ENCODE results near the gene PARD3.

PARD3 gene

DNA sequence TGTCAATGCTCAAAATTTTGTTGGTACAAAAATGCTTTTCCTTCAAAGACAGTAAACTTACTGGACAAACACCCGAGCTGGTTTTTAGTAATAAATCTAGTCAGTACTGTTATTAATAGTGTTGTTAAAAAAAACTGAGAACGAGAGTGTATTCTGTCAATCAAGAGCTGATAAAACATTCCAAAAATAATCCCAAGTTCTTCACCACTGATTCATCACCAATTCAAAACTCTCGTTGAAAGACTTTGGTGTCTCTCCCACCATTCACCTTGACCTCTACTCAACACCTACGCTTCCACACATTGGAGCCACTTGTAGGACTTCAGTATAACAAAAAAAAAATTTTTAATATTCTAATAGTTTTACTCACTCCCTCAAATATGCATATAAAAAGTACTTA lies 279.2 kb downstream of the PARD3 start:
- DNase-seq = no peak

DNA sequence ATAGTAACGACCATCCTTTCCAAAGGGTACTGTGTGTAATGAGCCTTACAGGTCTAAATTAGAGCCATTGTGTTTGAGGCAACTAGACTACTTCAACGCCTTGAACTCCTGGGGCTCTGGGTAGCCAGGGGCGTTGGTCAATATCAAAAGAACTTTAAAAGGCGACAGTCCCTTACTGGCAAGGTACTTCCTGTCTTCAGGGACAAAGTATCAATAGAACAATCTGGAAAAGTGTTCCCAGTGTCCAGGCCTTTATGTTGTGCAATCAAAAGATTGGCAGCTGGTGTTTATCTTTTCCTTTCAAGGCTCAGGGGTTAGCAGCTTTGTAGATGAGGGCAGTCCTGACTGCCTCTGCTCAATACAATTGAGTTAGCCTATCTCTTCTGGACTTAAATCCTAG lies 284.3 kb downstream of the PARD3 start:
- no peak for DNase-seq

DNA sequence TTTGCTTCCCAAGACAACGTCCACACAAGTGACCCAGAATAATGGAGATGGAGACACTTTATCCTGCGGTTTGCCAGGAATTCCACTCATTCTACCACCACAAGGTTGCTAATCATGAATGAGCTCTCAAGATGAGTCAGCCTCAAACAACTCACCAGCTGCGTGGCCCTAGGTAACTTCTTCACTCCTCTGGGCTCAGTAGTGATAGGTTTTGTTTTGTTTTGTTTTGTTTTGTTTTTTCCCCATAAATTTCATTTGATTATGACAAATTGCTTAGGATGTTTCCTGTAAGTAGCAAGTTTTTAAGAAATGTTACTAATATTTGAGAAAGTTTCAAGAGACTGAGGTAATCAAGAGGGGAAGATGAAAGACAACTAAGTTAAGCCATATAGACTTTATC lies 286.8 kb downstream of the PARD3 start:
- no peak for DNase-seq

- DNase-seq = no peak
These were observed 288.1 kb downstream of the PARD3 start for GRCh38 chr10:34526758-34527730.

DNA sequence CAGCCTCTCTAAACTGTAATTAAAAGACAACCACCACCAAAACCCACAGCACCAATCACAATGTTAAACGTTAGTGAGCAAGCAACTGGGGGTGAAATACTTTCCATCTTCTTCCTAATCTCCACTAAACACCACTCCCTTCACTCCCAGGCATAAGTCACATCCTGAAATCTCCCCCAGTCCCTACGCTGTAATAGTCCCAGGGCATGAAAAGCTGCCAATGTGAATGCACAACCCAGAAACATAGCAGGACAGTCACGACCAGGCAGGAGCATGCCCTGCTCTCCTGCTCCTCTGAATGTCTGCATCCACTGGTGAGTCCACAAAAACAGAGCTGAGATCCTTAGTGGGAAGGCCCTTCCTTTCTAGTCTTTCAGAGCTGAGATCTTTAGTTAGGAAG lies 288.9 kb downstream of the PARD3 start:
- no peak for DNase-seq

DNA sequence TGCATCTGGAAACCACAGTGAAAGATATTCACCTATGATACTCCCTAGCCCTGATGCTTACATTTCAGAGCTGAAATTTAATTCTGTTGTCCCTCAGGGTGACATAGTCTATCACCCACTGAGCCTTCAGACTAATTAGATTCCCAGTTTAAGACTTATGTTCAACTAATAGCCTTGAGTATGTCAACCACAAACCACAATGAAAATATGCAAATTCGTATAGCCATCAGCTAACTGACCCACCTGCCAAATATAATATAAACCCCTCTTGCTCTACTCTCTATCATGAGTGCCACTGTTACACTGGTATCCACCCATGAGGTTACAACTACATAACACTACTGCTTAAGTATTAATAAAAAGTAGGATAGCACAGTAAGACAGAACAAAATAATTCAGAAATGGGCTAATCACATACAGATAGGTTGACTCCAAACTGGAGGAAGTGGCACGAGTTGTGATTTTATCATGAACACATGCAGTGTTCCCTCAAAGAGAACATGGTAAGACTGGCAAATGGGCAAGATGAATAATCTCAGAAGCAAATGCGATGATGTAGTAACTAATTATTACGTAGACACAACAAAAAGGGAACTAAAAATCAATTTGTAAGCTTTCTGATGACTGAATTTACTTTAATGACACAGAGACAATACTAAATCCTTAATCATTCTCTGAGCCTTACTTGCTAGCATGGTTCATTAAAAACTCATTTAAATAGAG lies 290.6 kb downstream of the PARD3 start:
- DNase-seq = no peak

DNA sequence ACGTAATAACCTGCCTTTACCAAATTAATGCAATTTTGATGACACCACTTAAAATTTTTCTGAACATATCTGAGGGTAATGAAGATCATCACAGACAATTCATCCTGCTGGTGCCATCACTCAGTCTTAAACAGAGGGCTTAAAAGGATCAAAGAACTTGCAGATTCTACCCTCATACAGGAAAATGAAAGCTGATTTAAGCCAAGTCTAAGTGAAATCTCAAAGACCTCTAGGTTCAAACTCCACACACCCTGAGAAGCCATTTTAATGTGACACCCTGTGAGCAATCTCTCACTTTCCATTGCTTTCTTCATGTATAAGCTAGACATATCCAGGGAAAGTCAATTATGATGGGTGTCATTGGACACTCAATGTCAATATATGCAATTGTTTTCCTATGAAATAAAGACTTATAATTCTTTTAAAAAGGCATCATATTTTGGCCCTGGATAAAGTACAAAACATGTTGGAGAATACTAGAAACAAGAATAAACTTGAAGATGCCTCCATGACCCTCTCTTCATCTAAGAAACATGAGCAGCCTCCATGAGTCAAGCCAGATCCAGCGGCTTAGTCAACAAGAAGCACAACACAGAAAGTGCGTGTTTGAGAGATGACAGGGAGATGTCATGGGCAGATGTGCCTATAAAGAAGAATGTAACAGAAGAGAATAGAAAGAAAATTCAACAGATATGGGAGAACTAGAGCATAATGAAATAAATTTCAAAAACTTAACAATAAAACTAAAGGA lies 291.9 kb downstream of the PARD3 start:
- DNase-seq = no peak

DNA sequence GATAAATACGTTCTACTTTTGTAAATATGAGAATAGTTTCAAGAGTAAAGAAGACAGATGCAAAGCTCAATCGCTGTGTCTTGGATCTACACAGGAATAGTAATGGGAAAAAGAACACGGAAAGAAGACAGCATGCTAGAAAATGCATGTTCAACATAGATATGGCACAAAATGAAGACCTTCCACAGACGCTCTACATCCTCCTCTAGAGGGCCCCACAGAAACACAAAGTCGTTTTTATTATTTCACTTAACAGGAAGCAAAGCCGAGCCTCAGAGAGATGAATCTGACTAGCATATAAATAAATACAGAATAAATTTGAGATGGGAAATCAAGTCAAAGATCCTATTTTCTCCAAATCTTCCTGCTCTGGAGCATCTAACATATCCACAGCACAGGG lies 292.6 kb downstream of the PARD3 start:
- DNase-seq = no peak

DNA sequence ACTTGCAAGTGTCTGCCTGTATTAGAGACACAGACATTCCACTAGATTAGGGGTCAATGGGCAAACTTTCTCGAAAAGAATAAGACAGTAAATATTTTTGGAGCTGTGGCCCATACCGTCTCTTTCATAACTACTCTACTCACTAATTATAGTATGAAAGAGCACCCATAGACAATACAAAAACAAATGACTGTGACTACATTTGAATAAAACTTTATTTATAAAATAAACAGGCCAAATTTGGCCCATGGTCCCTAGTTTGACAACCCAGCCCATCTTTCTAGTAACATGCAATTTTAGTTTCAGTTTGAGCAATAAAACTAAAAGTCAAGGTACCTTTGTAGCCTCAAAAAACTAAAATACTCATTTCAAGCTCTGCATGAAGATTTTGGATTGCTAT lies 294.6 kb downstream of the PARD3 start:
- no peak for DNase-seq

GRCh38 chr10:34520084-34520483 lies 295.0 kb downstream of the PARD3 start:
- DNase-seq = no peak

DNA sequence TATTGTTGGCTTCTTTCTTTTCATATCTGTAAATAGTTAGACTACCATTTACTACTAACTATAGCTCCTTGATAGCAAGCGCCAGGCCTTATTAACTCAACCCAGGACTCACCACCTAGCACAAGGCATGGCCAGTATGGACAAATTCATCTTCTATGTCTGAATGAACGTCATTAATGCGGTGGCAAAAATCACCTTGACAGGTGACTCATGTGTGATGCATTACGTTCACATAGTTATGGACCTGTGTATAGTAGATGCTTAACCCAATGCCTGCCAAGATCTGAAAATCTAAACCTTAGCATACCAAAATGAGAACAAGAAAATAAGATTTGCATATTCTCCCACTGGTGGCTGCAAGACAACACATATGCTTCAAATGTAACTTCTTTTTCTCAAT lies 300.8 kb downstream of the PARD3 start:
- no peak for DNase-seq

GRCh38 chr10:34513636-34514035 lies 301.5 kb downstream of the PARD3 start:
- DNase-seq = no peak

GRCh38 chr10:34507217-34507616 lies 307.9 kb downstream of the PARD3 start:
- DNase-seq = no peak

DNA sequence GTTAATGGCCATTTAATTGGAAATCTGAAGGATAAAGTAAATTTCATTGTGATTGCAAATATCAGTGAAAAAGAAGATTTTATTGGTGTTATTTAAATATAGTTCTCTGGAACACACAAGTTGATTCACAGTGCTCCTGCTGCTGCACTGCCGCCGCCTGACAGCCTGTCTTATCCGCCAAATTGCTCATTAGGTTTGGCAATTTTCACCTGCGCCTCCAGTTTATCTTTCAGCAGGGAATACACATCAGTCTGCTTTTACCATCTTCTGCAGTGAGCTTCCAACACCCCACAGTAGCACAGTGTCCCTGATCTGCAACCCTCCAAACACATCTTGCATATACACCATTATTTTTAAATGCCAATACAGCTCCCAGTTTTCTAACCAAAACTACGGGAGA lies 308.3 kb downstream of the PARD3 start:
- DNase-seq = no peak

- no peak for DNase-seq
These were observed 309.8 kb downstream of the PARD3 start for GRCh38 chr10:34505338-34505737.

- no peak for DNase-seq
These were observed 310.6 kb downstream of the PARD3 start for GRCh38 chr10:34504534-34504933.

GRCh38 chr10:34503704-34504103 lies 311.4 kb downstream of the PARD3 start:
- no peak for DNase-seq

DNA sequence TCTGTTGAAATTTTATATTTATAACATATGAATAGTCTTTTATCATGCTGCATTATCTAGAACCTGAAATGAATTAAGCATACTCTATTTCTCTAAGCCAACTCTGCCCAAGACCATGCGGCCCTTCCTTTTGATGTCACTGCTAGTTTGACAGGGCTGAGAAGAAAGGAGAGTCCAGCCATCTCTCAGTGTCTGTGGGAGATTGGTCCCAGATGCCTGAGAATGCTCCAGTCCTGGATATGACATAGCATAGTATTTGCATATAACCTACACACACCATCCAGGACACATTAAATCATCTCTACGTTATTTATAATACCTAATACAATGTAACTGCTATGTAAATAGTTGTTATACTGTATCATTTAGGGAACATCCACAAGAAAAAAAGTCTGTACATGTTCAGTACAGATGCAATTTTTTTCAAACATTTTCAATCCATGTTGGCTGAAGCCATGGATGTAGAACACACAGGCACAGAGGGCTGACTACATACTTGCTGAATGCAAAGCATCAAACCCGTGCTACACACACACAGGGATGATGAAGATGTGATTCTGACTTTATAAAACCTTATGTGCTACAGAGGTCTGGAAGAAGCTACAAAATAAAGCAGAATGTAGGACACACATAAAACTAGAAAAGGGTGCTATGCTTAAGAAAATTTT lies 315.4 kb downstream of the PARD3 start:
- DNase-seq = no peak

- DNase-seq = no peak
These were observed 316.3 kb downstream of the PARD3 start for GRCh38 chr10:34498821-34499220.

- DNase-seq = no peak
These were observed 319.2 kb downstream of the PARD3 start for GRCh38 chr10:34495938-34496337.

GRCh38 chr10:34494012-34494411 lies 321.1 kb downstream of the PARD3 start:
- DNase-seq = no peak

- no peak for DNase-seq
These were observed 323.0 kb downstream of the PARD3 start for GRCh38 chr10:34492081-34492480.

DNA sequence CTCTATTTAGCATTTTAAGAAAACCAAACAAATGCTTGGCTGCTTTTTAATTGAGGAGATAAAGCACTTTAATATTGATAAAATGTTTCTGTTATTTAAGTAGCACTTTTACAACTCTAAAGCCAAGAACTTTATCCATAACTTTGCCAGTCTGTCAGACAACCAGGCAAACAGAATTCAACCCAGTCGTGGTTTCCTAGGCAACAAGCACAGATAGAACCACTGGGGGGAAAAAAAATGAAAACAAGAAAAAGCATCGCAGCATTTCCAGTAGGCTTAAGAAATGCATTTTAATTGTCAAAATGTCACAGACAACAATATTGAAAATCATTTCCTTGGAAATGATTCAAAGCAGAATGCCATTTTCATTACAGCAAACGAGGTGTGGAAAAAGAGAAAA lies 323.4 kb downstream of the PARD3 start:
- DNase-seq = no peak

Data from C1 segment of cervical spinal cord (tissue), 14 donors.